GM23248 (cell line): ENCODE measurements around the gene BACE2.

Experiments
- EZH2 ChIP-seq: fragments of 200-600 bp; sonication (generic); IDR thresholded peaks from 2 replicates; pipeline ENCODE4 v1.6.1; 2018; ENCODE audit warnings: antibody characterized with exemption, mild to moderate bottlenecking; ENCODE audit not compliant: insufficient read depth, poor library complexity, severe bottlenecking
- EZH2phosphoT487 ChIP-seq: fragments of 200-600 bp; sonication (generic); IDR thresholded peaks from 2 replicates; pipeline ENCODE4 v1.6.1; 2018; ENCODE audit warnings: antibody characterized with exemption, moderate library complexity, mild to moderate bottlenecking, low read depth; ENCODE audit not compliant: insufficient read depth

- no peak for TF ChIP-seq EZH2phosphoT487
- TF ChIP-seq EZH2: no peak
Observed at GRCh38 chr21:41249476-41249875, 81.5 kb downstream of the BACE2 start.
